ENCODE results near the gene LRRC72. TPM values are rescaled to one million over a fixed set of nuclear protein-coding genes. Genes with fewer than 3 reads are reported as not detected.

LRRC72 gene
- total and polyA plus RNA-seq, 9 of the 15 experiments (the other 6 are each of a cell fraction or from before 2014, with no cell fraction given): 0.10 TPM; not detected in 8

DNA sequence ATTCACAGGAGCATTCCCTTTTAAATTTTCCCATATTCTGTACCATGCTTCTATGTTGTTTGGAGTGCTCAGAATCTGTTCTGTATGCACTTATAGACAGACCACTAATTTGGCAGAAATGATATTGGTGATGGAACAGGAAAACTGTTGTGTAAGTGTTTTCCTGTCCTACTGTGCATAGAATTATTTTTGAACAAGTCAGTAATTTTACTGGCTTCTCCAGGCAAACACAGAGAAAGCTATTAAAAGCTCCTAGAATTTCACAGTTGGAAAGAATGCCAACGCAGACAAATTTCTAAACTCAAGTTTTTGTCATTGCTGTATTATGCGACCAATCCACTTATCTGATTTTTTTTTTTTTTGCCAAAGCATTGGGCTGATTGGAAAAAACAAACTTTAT lies 63.3 kb downstream of the LRRC72 start:
- intact Hi-C loops (cut with micrococcal nuclease): no loop called here
- H4K20me1 ChIP-seq (replicated peaks; ENCODE audit: control insufficient read depth, insufficient read depth, low read length): no peaks in the 10 kb centered on the region
- no TSS peak for BruUV-seq (replicated peaks)
- H3K9ac ChIP-seq (ENCODE audit: insufficient read depth in 1 of 2, low read depth in 2 of 2, low read length in 2 of 2): no peak overlapping the region
- no peaks in the 10 kb centered on the region for H3K27me3 ChIP-seq (ENCODE audit: control insufficient read depth in 2 of 2, insufficient read depth in 2 of 2, low read length in 2 of 2)
- H3K9me1 ChIP-seq (ENCODE audit: control insufficient read depth, insufficient read depth, low read length): no peaks in the 10 kb centered on the region
- no peak overlapping the region for H3K4me3 ChIP-seq
- ATAC-seq (no peak), FAIRE-seq (no peak), DNase-seq (ENCODE audit: extremely low read depth in 1 of 4, low spot score in 3 of 4) (no peak)
- POLR2A ChIA-PET: no interaction called here
- H3K4me2 ChIP-seq (ENCODE audit: insufficient read depth, low read length): no peak overlapping the region
- CTCF ChIA-PET (ENCODE audit: low intra/inter-chr PET ratio): no interaction called here
- TF ChIP-seq, protein P1, sequence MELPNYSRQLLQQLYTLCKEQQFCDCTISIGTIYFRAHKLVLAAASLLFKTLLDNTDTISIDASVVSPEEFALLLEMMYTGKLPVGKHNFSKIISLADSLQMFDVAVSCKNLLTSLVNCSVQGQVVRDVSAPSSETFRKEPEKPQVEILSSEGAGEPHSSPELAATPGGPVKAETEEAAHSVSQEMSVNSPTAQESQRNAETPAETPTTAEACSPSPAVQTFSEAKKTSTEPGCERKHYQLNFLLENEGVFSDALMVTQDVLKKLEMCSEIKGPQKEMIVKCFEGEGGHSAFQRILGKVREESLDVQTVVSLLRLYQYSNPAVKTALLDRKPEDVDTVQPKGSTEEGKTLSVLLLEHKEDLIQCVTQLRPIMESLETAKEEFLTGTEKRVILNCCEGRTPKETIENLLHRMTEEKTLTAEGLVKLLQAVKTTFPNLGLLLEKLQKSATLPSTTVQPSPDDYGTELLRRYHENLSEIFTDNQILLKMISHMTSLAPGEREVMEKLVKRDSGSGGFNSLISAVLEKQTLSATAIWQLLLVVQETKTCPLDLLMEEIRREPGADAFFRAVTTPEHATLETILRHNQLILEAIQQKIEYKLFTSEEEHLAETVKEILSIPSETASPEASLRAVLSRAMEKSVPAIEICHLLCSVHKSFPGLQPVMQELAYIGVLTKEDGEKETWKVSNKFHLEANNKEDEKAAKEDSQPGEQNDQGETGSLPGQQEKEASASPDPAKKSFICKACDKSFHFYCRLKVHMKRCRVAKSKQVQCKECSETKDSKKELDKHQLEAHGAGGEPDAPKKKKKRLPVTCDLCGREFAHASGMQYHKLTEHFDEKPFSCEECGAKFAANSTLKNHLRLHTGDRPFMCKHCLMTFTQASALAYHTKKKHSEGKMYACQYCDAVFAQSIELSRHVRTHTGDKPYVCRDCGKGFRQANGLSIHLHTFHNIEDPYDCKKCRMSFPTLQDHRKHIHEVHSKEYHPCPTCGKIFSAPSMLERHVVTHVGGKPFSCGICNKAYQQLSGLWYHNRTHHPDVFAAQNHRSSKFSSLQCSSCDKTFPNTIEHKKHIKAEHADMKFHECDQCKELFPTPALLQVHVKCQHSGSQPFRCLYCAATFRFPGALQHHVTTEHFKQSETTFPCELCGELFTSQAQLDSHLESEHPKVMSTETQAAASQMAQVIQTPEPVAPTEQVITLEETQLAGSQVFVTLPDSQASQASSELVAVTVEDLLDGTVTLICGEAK (IDR thresholded peaks at IDR 0.05): peak; percentile 71; the same call in 1 of the 2 replicates
- TF ChIP-seq, protein P1 (CRISPR knock-in tag; IDR thresholded peaks at IDR 0.05): no peak
- no peak for TF ChIP-seq LCOR (CRISPR knock-in tag; IDR thresholded peaks at IDR 0.05)
- H3K4me1 ChIP-seq (replicated peaks in 1 of 2; ENCODE audit: control insufficient read depth in 2 of 2, insufficient read depth in 2 of 2, low read length in 2 of 2): peaks cover 0 to 6% of the 10 kb centered on the region in 2 experiments; a peak in 1 of 5 replicates
- in situ Hi-C loops (cut with MboI): no loop called here
- H3K36me3 ChIP-seq (ENCODE audit: control insufficient read depth, insufficient read depth, low read length): no peaks in the 10 kb centered on the region
- H3K79me2 ChIP-seq (ENCODE audit: control insufficient read depth, insufficient read depth, low read length): no peaks in the 10 kb centered on the region
- H3K27ac ChIP-seq (ENCODE audit: extremely low read depth, low read depth, low read length): no peak overlapping the region
- no peak overlapping the region for H2AFZ ChIP-seq (ENCODE audit: low read depth, low read length)
- no peaks in the 10 kb centered on the region for H3K9me3 ChIP-seq (replicated peaks; ENCODE audit: control insufficient read depth, insufficient read depth, low read depth, low read length)
- WGBS (ENCODE audit: insufficient coverage, low coverage, missing lambda C conversion rate): 6% methylated on average over 2 of the region's 2 CpGs
